ENCODE measurements around the gene POPDC2.

POPDC2 gene

DNA sequence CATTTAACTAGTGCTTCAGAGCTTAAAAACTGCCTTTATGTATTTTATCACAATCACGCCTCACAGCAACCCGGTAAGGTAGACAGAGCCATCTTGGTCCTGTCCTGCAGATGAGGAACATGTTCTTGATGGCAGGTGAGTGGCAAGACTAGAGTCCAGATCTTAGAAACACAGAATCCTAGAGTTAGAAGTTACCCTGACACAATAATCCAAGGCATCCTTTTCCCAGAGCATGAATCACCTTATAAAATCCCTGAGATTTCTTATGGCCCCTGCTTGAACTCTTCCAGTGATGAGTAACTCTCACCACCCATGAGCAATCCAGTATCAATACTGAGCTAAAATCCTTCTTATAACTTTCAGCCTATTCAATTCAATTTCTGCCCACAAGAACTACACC lies 16.9 kb downstream of the POPDC2 start:
- no peak overlapping the region for H3K4me3 ChIP-seq (ENCODE audit: low read depth, low read length, poor library complexity, severe bottlenecking)
- H4K20me1 ChIP-seq (ENCODE audit: insufficient read depth, low read length), result no peaks in the 10 kb centered on the region
- H3K27ac ChIP-seq (ENCODE audit: low read depth, low read length, poor library complexity, severe bottlenecking), result no peak overlapping the region
- no peaks in the 10 kb centered on the region for H3K9me3 ChIP-seq (ENCODE audit: low read length)
- no peaks in the 10 kb centered on the region for H3F3A ChIP-seq (ENCODE audit: insufficient read depth, low read length)
- H3K36me3 ChIP-seq (ENCODE audit: insufficient read depth, low read length), result no peaks in the 10 kb centered on the region
- no peaks in the 10 kb centered on the region for H3K9me2 ChIP-seq (ENCODE audit: low read depth, low read length)
- H3K4me1 ChIP-seq (ENCODE audit: insufficient read depth, low read length, severe bottlenecking), result no peaks in the 10 kb centered on the region
- H3K9ac ChIP-seq (ENCODE audit: low read length), result no peak overlapping the region
- no peaks in the 10 kb centered on the region for H3K27me3 ChIP-seq (ENCODE audit: insufficient read depth, low read length)
- H3K4me2 ChIP-seq (ENCODE audit: low read length), result no peak overlapping the region
- H3K79me2 ChIP-seq (ENCODE audit: insufficient read depth, low read length), result no peaks in the 10 kb centered on the region
- H2AFZ ChIP-seq (ENCODE audit: low read length), result no peak overlapping the region
- TF ChIP-seq, protein P1, sequence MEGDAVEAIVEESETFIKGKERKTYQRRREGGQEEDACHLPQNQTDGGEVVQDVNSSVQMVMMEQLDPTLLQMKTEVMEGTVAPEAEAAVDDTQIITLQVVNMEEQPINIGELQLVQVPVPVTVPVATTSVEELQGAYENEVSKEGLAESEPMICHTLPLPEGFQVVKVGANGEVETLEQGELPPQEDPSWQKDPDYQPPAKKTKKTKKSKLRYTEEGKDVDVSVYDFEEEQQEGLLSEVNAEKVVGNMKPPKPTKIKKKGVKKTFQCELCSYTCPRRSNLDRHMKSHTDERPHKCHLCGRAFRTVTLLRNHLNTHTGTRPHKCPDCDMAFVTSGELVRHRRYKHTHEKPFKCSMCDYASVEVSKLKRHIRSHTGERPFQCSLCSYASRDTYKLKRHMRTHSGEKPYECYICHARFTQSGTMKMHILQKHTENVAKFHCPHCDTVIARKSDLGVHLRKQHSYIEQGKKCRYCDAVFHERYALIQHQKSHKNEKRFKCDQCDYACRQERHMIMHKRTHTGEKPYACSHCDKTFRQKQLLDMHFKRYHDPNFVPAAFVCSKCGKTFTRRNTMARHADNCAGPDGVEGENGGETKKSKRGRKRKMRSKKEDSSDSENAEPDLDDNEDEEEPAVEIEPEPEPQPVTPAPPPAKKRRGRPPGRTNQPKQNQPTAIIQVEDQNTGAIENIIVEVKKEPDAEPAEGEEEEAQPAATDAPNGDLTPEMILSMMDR (IDR thresholded peaks at IDR 0.05; ENCODE audit: low read length), result no peak

DNA sequence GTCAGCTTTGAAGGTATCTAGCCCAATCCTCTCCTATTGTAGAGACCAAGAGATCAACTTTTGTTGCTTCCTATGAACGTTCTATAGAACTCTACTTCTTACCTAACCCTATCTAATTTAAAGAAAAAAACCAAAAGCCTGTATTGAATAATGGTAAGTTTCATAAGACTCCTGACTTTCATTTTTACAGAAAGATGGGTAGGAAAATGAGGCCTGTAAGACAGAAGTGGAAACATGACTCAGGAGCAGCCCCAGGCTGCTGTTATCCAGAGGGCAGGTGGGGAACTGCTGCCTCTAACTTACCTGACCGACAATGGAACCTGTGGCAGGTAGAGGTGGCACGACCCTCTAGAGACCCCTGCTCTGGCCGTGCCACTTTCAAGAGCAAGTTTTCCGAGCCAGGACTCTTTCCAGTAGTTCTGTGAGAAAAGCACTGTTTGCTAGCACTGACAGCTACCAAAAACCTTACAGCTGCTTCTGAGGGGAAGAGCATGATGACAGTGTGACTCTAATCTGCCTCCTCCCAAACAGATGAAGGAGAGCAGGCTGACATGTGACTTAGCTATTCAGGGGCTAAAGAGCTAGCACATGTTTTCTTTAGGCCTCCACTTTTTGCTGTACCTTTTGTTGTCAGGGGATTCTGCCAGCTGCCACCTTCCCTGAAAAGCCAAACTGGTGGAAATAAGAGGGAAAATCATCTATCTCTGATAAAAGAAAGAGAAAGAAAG lies 17.5 kb downstream of the POPDC2 start:
- no peak overlapping the region for H3K4me3 ChIP-seq (ENCODE audit: low read depth, low read length, poor library complexity, severe bottlenecking)
- H3K9me2 ChIP-seq (ENCODE audit: low read depth, low read length), result no peaks in the 10 kb centered on the region
- H3K4me1 ChIP-seq (ENCODE audit: insufficient read depth, low read length, severe bottlenecking), result no peaks in the 10 kb centered on the region
- no peak overlapping the region for H3K4me2 ChIP-seq (ENCODE audit: low read length)
- no peaks in the 10 kb centered on the region for H3F3A ChIP-seq (ENCODE audit: insufficient read depth, low read length)
- H3K27me3 ChIP-seq (ENCODE audit: insufficient read depth, low read length), result no peaks in the 10 kb centered on the region
- no peak overlapping the region for H3K9ac ChIP-seq (ENCODE audit: low read length)
- H2AFZ ChIP-seq (ENCODE audit: low read length), result no peak overlapping the region
- no peaks in the 10 kb centered on the region for H3K9me3 ChIP-seq (ENCODE audit: low read length)
- no peak overlapping the region for H3K27ac ChIP-seq (ENCODE audit: low read depth, low read length, poor library complexity, severe bottlenecking)
- no peaks in the 10 kb centered on the region for H3K36me3 ChIP-seq (ENCODE audit: insufficient read depth, low read length)
- no peaks in the 10 kb centered on the region for H3K79me2 ChIP-seq (ENCODE audit: insufficient read depth, low read length)
- no peak for TF ChIP-seq EZH2 (IDR thresholded peaks at IDR 0.05; ENCODE audit: borderline replicate concordance, low read length)
- TF ChIP-seq, protein P1 (IDR thresholded peaks at IDR 0.05; ENCODE audit: low read length), result no peak
- H4K20me1 ChIP-seq (ENCODE audit: insufficient read depth, low read length), result no peaks in the 10 kb centered on the region

DNA sequence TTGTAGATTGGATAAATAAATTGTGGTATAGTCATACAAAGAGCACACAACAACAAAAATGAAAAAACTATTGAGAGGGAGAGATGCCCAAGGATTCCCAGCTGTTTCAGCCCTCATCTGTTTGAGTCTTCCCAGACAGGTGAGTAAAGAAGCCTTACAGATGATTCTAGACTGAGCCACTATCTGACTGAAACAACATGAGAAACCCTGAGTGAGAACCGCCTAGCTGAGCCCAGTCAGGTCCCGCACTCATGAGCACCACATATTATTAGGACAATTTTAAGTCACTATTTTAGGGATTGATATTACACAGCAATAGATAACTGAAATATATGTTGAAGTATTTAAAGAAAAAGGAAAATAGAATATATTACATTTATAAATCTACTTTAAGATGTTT lies 19.0 kb downstream of the POPDC2 start:
- H3K9ac ChIP-seq (ENCODE audit: low read length), result no peak overlapping the region
- H3K9me2 ChIP-seq (ENCODE audit: low read depth, low read length), result no peaks in the 10 kb centered on the region
- H3K27ac ChIP-seq (ENCODE audit: low read depth, low read length, poor library complexity, severe bottlenecking), result no peak overlapping the region
- no peak overlapping the region for H2AFZ ChIP-seq (ENCODE audit: low read length)
- no peak overlapping the region for H3K4me2 ChIP-seq (ENCODE audit: low read length)
- H4K20me1 ChIP-seq (ENCODE audit: insufficient read depth, low read length), result no peaks in the 10 kb centered on the region
- TF ChIP-seq EZH2 (IDR thresholded peaks at IDR 0.05; ENCODE audit: borderline replicate concordance, low read length), result no peak
- TF ChIP-seq, protein P1 (IDR thresholded peaks at IDR 0.05; ENCODE audit: low read length), result no peak
- H3K4me1 ChIP-seq (ENCODE audit: insufficient read depth, low read length, severe bottlenecking), result no peaks in the 10 kb centered on the region
- no peaks in the 10 kb centered on the region for H3F3A ChIP-seq (ENCODE audit: insufficient read depth, low read length)
- H3K9me3 ChIP-seq (ENCODE audit: low read length), result no peaks in the 10 kb centered on the region
- no peak overlapping the region for H3K4me3 ChIP-seq (ENCODE audit: low read depth, low read length, poor library complexity, severe bottlenecking)
- no peaks in the 10 kb centered on the region for H3K27me3 ChIP-seq (ENCODE audit: insufficient read depth, low read length)
- H3K36me3 ChIP-seq (ENCODE audit: insufficient read depth, low read length), result no peaks in the 10 kb centered on the region
- H3K79me2 ChIP-seq (ENCODE audit: insufficient read depth, low read length), result no peaks in the 10 kb centered on the region

Measured in OCI-LY1 (cell line).